HG02938 (cell line): ENCODE results near the gene TRIM40.
A peak's percentile ranks its signal among the peaks of the same experiment; 100 is the strongest.

Source experiments
- ATAC-seq: cut with Tn5 transposase; IDR thresholded peaks from one replicate; pipeline ENCODE4 v1.9.1; 2021; ENCODE audit warnings: mild to moderate bottlenecking, moderate library complexity; ENCODE audit not compliant: unreplicated experiment

TRIM40 gene

GRCh38 chr6:30135757-30136156, at the start of gene TRIM40:
TSS of gene TRIM40 (plus strand) at chr6:30136140. CDS start at chr6:30137037, 897 bp downstream.
- ATAC-seq, result no peak

GRCh38 chr6:30087876-30088275, 48.1 kb upstream of the TRIM40 start:
- ATAC-seq, result no peak

- no peak for ATAC-seq
Measured at GRCh38 chr6:30091577-30092381, 44.2 kb upstream of the TRIM40 start.

- ATAC-seq, result no peak
Measured at GRCh38 chr6:30092852-30093543, 42.9 kb upstream of the TRIM40 start.

- ATAC-seq, result no peak
Measured at GRCh38 chr6:30093951-30094661, 41.8 kb upstream of the TRIM40 start.

GRCh38 chr6:30096829-30097228, 39.1 kb upstream of the TRIM40 start:
- ATAC-seq, result no peak

GRCh38 chr6:30097902-30098768, 37.8 kb upstream of the TRIM40 start:
- no peak for ATAC-seq

- ATAC-seq, result no peak
Measured at GRCh38 chr6:30100154-30100553, 35.8 kb upstream of the TRIM40 start.

GRCh38 chr6:30100585-30101443, 35.1 kb upstream of the TRIM40 start:
- no peak for ATAC-seq

- ATAC-seq, result no peak
Measured at GRCh38 chr6:30101444-30102413, 34.2 kb upstream of the TRIM40 start.

- no peak for ATAC-seq
Measured at GRCh38 chr6:30102414-30102969, 33.4 kb upstream of the TRIM40 start.

GRCh38 chr6:30102970-30103871, 32.7 kb upstream of the TRIM40 start:
- peak; percentile 61 for ATAC-seq

- no peak for ATAC-seq
Measured at GRCh38 chr6:30103872-30104179, 32.1 kb upstream of the TRIM40 start.

- no peak for ATAC-seq
Measured at GRCh38 chr6:30104661-30105060, 31.3 kb upstream of the TRIM40 start.

- ATAC-seq, result no peak
Measured at GRCh38 chr6:30111266-30111856, 24.6 kb upstream of the TRIM40 start.

- ATAC-seq, result no peak
Measured at GRCh38 chr6:30112402-30112994, 23.4 kb upstream of the TRIM40 start.
